ENCODE measurements around the gene CNN2.

The CNN2 gene

GRCh38 chr19:1026783-1027649 is 608 bp downstream of the CNN2 start:
- no peak for FAIRE-seq
- DNase-seq (ENCODE audit: low spot score), result no peak

- no peak for FAIRE-seq
These were observed 1.2 kb downstream of the CNN2 start for GRCh38 chr19:1027650-1028061.

GRCh38 chr19:1028062-1028926 is 1.9 kb downstream of the CNN2 start:
- DNase-seq (ENCODE audit: low spot score) (peak; percentile 85), FAIRE-seq (no peak)

More at GRCh38 chr19:1027650-1028061, 1.2 kb downstream of the CNN2 start:
- DNase-seq (ENCODE audit: low spot score), result no peak

GRCh38 chr19:1032264-1032867 is 6.0 kb downstream of the CNN2 start:
- FAIRE-seq (no peak), DNase-seq (ENCODE audit: low spot score) (no peak)

- no peak for FAIRE-seq
- no peak for DNase-seq (ENCODE audit: low spot score)
These were observed 9.7 kb downstream of the CNN2 start for GRCh38 chr19:1035998-1036621.

- no peak for DNase-seq (ENCODE audit: low spot score)
- no peak for FAIRE-seq
These were observed 11.2 kb downstream of the CNN2 start for GRCh38 chr19:1037621-1038064.

GRCh38 chr19:1038978-1039645 is 12.7 kb downstream of the CNN2 start:
- DNase-seq (ENCODE audit: low spot score) (no peak), FAIRE-seq (no peak)

- FAIRE-seq (peak; percentile 35), DNase-seq (ENCODE audit: low spot score) (peak; percentile 94)
These were observed 13.5 kb downstream of the CNN2 start, which contains the start of gene ABCA7 for GRCh38 chr19:1039646-1040475. Gene ABCA7 (plus strand): TSS chr19:1040107. CDS start chr19:1041362, 1,255 bp downstream.

GRCh38 chr19:1040476-1041271 is 14.3 kb downstream of the CNN2 start:
- FAIRE-seq (no peak), DNase-seq (ENCODE audit: low spot score) (peak; percentile 94)

- FAIRE-seq (no peak), DNase-seq (ENCODE audit: low spot score) (no peak)
These were observed 14.9 kb downstream of the CNN2 start for GRCh38 chr19:1041272-1041834.

- DNase-seq (ENCODE audit: low spot score), result no peak
- FAIRE-seq, result no peak
These were observed 15.7 kb downstream of the CNN2 start for GRCh38 chr19:1041835-1042685.

GRCh38 chr19:1042689-1043511 is 16.5 kb downstream of the CNN2 start:
- DNase-seq (ENCODE audit: low spot score) (no peak), FAIRE-seq (no peak)

GRCh38 chr19:1045247-1045603 is 18.8 kb downstream of the CNN2 start:
- DNase-seq (ENCODE audit: low spot score), result no peak
- FAIRE-seq, result no peak

- FAIRE-seq (no peak), DNase-seq (ENCODE audit: low spot score) (no peak)
These were observed 19.8 kb downstream of the CNN2 start for GRCh38 chr19:1046117-1046626.

- DNase-seq (ENCODE audit: low spot score) (no peak), FAIRE-seq (no peak)
These were observed 20.7 kb downstream of the CNN2 start for GRCh38 chr19:1046836-1047695.

GRCh38 chr19:1047696-1048147 is 21.3 kb downstream of the CNN2 start:
- DNase-seq (ENCODE audit: low spot score) (no peak), FAIRE-seq (no peak)
